Hematopoietic multipotent progenitor cell treated with erythropoietin and hydrocortisone succinate and interleukin-3 and kit ligand, for 4 days (in vitro differentiated cells): ENCODE data around the gene PDK1.

Source experiments
- DNase-seq: peaks from one replicate; pipeline ENCODE4 v3.0.0-alpha.2; 2015

Gene PDK1

DNA sequence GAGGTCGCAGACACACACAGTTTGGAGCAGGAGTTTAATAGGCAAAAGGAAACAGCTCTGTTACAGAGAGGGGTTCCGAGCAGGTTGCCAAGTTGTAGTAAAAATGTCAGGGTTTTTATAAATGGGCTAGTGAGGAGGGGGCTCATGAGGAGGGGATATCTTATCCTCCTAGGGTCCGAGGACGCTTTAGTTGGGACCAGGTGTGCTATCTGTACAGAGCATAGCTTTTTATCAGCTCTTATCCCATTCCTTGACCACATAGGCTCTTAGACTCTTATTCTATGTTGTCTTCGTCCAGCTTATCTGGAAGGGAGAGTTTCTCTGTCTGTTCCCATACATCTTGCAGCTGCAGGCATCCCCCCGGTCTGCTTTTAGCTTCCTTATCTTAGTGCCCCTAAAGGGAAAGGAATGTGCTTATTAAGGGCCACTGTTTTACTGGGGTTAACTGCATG is 44.7 kb downstream of the PDK1 start:
- DNase-seq: peak; percentile 70

DNA sequence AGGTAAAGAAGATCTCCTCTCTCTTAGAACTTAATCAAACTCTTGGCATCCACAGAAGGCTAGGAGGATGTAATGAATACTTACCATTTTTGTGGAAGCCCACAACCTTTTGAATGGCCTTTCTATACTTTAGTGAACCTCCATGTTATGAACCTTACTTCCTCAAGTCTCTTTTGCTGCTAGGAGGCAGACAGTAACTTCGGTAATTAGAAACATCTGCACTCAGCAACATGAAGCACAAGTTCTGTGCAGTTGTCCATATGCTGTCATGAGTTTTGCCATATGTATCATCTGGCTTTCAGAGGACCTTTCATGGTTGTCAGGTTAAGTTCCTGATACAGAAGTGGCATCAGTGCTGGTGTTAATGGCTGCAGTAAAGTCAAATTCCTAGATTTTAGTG is 50.4 kb downstream of the PDK1 start:
- no peak for DNase-seq

DNA sequence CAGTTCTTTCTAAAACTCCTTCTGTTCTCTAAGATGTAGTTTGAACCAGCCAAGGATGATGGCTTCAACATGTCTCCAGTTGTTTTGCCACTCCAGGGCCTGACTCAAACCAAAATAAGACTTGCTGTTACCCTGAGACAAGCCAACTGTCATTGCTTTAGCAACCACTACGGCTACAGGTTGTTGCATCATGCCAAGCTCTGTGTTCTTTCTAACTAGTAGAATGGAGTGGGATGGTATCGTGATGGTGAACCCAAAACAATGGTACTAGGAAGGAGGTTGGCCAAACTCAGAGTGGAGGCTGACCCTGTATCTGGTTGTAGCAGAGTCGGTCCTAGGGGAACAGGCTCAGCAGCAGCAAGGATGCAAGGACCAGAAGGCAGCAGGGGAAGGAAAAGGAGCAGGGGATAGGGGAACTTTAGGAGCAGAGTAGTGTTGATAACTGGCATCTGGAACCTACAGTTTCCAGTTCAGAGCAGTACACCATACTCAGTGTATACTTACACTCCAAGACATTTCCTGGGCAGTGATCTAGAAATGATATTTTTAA is 51.6 kb downstream of the PDK1 start:
- no peak for DNase-seq

DNA sequence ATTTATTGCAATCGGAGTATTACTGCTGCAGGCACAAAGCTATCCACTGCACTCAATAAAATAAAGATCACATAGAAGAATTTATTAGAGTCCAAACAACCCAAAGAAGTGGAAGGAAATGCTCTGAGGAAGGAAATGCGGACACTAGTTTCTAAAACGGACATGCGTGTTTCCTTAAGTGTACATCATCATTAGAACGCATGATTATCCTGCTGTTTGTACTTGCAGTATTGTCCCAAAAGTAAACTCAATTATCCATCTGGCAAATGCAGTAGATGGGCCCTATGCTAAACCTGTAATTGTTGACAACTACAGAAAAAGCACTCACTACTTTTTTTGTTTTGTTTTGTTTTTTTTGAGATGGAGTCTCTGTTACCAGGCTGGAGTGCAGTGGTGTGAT is 53.6 kb downstream of the PDK1 start:
- DNase-seq: no peak

DNA sequence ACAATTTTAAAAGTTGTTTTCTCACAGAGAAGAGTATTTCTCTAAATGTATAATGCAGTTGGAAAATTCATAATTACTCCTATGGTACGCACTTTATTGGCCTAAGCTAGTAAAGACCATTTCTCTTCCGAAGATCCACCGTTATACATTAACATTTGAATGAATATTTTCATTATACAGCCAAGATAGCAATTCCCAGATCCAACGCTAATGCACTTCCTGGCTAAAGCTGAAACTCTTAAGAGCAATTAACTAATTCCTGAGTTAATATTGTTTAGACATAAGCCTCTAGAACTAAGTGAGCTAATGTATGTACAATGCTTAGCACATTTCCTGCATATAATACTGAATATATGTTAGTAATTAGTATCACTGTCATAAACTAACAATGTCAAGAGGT is 56.2 kb downstream of the PDK1 start:
- no peak for DNase-seq

DNA sequence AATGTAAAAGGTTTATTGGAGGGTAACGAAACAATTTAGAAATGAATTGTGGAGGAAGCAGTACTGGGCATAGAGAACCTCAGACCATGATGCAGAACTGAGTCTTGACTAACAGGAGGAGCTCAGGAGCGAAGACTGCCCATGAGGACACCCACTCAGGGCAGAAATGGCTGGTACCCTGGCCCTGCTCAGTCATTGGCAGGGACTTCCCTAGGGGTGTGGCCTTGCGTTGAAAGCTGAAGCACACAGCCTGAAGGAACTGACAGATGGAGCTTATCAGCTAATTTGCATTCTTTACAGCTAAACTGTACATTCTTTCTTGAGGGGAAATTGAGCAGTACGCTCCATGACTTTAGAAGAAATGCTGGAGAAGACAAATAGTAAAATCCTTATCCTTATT is 57.1 kb downstream of the PDK1 start:
- DNase-seq: peak; percentile 5

DNA sequence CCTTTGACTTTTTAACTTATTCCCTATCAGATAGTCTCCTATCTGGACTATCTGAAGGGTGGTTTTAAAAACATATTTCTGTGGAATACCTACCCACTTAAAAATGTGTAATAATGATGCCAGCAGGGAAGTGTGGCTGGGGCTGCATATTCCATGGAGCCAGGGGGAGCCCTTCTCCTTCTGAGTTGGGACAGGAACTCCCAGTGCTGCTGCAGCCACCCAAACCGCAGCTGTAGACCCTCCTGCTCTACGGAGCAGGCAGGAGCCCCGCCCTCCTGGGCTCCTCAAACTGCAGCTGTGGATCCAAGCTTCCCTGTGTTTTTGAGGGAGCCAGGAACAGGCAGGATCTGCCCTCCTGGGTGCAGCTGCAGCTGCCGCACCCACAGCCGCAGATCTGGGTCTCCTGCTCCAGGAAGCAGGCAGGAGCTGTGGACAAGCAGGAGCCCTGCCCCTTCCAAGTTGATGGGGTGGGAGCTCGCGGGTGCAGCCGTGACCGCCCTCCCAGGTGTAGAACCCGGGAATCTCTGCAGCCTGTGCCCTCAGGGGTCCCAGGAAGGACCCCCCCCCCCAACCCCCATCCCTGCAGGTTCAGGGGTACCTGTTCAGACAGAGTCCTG is 57.8 kb downstream of the PDK1 start:
- no peak for DNase-seq

DNA sequence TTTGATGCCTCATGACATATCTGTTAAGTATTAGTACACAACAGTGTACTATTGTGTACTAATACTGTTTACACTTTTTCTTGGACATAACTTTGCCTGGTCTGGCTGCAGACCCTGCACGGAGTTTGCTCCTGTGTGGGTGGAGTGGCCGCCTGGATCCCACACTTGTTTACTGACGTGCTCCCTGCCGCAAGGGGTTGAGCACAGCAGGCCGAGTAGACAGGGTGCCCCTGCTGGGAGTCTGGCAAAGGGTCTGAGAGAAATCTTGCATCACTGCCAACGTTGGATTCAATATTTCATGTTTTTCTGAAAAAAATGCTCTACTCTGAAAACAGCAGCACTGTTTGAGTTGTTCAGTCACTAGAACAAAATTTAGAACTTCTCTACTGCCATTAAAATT is 59.0 kb downstream of the PDK1 start:
- no peak for DNase-seq

DNA sequence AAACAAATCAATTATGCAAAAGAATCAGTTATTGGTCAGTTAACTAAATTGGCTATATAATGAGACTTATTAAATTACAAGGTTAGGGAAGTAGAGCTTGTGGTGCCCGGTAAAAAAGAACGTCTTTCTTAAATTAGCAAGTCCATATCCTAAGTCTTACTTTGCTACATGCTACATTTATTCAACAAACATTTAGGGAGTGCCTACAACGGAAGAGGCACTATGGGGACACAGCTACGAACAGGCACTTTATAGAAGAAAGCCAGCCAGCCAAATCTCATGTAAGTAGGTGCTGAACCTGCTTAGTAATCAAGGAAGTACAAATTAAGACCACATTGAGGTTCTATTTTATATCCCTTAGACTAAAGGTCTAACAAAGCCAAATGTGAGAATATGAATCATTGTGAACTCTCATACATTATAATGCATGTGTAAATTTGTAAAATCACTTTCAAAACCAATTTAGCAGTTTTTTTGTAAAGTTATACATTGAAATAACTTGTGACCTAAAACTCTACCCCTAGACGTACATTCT is 59.9 kb downstream of the PDK1 start:
- no peak for DNase-seq

DNA sequence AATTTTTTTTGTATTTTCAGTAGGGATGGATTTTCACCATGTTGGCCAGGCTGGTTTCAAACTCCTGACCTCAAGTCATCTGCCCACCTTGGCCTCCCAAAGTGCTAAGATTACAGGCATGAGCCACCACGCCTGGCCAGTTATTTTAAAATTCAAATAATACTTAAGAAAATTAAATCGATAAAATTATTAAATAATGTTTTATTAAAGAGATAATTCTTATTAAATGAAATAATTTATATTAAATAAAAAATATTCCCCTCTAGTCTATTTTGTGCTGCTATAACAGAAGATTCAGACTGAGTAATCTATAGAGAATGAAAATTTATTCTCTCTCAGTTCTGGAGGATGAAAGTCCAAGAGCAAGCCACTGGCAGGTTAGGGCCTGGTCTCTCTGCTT is 61.2 kb downstream of the PDK1 start:
- no peak for DNase-seq

DNA sequence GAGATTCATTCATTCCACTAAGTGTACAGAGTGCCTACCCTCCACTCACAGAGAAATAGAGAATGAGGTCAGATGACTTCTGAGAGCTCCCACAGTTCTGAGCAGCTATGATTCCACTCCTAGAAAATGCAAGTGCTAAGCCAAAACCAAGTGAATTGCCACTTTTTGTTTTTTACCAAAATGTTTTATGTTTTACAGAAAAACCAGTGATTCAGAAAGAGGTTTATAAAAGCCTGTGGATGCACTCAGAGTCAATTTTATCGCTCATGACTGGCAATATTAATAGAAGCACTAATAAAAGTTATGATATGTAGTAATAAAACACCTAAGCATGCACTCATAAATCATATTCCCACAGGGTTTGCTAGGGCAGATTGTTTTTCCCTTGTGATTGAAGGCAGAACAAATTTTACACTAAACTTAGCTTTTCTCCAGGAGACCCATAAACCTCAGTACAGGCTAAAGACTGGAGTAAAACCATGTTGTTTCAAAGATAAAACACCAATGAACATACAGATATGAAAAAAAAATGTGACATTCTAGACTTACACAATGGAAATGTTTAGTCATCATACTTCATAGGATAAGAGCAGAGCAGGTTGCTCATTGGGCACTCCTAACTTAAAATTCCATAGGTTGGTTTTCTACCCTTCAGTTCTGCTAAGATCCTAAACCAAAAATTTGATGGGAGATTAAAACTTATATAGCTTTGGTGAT is 67.5 kb downstream of the PDK1 start:
- no peak for DNase-seq

DNA sequence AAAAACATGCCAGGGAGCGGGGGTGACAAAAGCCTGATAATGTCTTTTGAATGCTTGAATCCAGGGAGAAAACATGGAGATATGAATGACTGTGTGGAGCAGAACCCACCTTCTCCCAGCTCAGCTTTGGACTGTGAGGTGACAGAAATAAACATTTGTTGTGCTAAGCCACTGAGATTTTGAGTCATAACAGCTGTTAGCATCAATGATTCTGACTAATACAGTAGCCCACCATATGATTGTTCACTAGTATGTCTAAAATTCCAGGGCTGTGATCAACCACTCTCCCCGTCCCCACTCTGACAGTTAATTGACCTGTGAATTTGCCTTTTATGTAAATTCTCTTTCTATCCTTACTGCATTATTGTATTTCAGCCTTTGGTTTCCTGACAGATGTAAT is 69.1 kb downstream of the PDK1 start:
- no peak for DNase-seq

DNA sequence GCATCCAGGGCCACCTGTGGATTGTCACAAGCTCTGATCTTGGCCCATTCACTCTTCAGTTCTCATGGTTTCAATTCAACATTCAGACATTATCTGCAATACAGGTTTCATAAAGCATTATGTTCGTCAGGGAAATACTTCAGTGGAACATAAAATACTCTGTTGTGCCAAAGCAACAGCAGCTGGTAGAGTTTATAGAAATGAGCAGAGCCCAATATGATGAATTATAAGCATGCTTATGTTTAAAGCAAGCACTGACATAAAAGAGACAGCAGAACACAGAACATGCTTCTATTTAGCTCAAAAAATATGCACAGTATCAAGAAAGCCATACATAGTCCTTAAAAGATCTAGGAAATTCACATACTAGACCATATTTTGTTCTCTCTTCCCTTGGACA is 71.3 kb downstream of the PDK1 start:
- DNase-seq: no peak

DNA sequence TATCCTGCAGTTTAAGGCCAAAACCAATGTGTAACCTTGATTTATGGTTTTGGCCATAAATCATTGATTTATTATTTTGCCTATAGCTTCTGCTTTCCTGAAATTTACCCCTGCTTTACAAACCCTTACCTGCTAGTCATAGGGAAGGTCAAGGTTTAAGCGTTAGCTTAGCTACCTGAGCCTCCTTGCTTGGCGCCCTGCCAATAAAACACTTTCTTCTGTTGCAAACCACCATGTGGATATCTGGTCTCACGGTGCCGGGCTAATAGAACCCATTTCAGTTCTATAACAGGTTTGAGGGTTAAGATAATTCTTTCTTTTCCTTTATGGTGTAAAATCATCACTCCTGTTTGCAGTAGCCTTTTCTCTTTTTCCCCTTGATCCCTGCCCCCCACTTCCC is 72.2 kb downstream of the PDK1 start:
- no peak for DNase-seq

DNA sequence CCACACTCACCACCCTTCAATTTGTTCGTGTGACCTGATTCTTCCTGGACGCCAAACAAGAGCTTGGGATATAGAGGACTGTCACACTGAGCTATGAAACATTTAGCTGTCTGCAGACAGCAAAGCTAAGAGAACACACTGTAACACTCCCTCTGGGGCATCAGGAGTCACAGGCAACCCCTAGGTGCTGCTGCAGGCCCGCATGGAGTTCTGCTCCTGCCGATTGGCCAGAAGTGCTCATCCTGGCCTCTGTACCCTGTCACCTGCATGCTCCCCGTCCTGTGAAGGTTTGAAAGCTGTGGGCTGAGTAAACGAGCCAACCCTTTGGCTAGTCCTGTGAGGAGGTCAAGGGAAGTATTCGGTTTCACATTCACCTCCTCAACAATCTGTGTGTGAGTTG is 73.7 kb downstream of the PDK1 start:
- no peak for DNase-seq

DNA sequence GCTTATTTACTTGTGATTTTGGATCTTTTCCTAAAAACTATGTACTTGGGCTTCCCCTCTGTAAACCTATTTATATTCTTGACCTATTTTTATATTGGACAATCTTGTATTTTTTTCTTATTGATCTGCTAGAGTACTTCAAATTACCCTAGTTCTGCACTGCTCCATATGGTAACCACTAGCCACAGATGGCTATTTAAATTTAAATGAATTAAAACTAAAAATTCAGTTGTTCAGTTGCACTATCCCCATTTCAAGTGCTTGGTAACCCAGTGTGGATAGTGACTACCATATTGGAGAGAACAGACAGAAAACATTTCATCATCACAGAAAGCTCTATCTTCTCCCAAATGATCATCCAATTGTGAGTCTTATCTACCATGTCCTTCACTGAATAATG is 74.3 kb downstream of the PDK1 start:
- no peak for DNase-seq

DNA sequence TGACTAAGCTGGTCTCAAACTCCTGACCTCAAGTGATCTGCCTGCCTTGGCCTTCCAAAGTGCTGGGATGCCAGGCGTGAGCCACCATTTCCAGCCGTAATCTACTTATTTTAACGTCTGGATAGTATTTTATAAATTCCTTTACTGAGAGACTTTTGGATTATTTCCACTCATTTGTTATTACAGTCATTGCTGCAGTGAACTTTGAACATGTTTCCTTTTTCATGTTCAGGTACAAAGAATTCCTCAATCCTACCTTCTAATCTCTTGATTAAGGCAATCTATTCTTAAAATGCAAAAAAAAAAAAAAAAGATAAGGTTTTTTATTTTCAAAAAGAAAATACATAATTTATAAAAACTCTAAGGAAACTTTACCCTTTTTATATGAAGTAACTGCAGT is 78.6 kb downstream of the PDK1 start:
- no peak for DNase-seq

DNA sequence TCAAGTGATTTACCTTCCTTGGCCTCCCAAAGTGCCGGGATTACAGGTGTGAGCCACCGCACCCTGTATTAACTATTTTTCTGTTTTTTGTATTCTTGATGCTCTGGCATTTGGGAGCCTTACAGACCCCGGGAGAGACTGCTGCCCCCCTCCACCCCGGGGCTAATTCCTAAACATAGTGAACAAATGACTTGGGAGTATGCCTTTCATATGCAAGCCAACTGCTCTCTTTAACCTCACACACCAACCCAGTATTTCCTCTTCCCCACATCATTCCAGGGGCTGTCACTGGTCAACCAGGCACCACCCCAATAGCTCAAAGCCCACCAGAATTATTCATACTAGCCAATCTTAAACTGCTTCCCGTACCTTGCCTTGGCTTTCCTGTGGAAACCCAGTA is 79.7 kb downstream of the PDK1 start:
- DNase-seq: no peak

DNA sequence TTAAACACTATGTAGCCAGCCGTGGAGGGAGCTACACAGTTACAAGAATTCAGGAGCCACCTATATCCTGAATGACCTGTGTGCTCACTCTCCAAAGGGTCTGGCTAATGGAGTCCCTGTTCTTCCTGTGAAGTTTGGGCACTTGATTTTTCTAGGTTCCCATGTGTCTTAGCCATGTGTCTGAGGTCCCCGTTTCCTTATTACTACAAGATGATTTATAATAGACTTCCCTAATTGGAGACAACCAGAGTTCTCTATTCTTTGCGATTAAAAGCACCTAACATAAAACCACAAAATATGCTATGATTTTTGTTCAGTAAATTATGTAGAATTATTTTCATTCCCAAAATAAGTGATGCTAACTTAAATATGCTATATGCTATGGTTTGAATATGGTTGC is 83.4 kb downstream of the PDK1 start:
- peak; percentile 36 for DNase-seq

DNA sequence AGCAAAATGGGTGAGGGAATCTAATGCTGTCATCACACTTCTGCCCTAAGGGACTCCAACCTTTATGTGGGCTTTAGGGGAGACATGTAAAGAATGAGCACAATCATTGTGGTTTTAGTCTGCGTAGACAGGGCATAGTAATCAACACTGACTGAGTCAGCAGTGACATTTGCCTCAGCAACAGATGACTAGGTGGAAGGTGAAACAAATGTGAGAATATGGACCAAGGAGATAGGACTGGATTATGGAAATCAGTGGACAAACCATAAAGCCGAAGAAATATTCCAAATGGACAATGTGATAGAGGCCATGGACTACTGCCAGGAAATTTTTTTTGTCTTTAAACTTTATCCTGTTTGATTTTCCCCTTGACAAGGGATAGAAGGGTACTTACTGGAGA is 83.9 kb downstream of the PDK1 start:
- DNase-seq: peak; percentile 68

DNA sequence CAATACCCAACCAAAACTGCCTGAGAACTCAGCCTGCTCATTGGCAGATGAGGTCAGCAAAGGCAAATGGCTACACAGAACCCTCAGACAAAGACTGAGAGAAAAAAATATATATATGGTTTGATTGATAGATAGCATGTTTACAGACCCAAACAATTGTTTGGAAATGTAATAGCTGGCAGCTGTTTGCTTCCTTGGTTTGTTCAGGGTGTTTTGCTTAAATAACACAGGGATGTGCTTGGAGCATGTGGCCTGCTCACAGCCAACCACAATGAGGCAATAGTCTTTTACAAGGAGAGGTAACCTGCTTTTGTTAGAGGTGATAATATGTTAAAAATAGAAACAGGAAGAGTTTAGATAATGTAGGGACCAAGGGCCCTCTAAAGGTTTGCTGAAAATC is 84.5 kb downstream of the PDK1 start:
- DNase-seq: no peak

DNA sequence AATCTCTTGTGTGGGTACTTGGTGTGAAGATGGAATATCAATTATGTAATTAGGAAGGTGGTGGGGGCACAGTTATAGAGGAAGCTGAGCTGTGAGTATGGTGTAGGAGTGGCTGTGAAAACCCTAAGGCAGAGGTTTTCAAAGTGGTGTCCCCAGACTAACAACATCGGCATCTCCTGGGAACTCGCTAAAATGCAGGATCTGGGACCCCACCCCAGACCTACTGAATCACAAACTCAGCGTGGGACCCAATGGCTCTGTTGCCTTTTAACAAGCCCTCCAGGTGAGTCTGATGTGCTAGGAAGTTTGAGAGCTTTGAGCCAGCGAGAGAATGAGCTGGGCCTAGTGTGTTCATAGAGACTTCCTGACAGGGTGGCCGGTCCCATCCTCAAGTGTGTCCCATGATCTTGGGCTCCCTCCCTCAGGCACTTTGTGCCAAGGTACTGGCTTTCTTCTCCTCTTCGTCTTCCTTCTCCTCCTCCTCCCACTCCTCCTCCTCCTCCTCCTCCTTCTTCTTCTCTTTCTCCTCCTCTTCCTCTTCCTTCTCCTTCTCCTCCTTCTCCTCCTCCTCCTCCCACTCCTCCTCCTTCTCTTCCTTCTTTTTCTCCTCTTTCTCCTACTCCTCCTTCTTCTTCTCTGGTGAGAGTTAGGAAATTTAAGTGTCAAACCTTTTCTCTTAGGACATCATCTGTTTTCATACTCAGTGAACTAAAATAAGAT is 86.6 kb downstream of the PDK1 start:
- no peak for DNase-seq

DNA sequence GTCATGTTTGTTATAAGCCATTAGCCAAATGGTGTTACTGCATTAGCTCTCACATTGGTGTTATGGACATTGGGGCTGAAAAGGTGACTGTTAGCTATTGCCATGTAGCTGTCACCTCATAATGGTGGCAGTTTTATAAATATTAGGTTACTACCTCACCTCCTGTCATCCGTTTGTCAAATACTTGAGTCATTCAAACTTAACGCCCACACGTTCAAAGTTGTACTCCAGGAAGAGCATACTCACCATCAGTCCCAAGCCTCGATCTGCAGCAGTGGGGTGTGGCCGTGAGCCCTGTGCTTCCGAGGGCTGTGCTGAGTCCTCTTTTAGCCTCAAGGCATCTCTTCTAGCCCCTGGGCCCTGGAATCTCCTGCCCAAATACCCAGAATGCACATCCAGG is 87.3 kb downstream of the PDK1 start:
- no peak for DNase-seq

DNA sequence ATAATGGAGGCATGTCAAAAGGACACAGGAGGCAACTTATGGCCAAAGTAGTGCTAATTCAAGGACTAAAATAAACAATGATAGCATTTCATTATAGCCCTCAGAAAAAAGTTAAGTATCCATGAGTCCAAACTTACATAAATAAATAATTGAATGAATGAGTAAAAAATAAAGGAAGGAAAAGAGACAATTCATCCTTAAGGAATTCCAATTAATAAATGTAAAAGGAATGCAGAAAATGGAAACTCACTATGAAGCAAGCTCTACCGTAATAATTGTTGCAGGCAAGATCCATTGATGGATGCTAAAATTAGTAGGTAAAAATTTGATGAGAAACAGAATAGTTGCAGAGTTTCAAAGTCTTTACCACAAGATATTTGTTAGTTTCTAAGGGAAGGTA is 91.5 kb downstream of the PDK1 start:
- DNase-seq: no peak
